OCI-LY7 (cell line): ENCODE measurements around the gene CDK6. TPM values are rescaled to one million over a fixed set of nuclear protein-coding genes. Genes with fewer than 3 reads are reported as not detected.
A peak's percentile ranks its signal among the peaks of the same experiment; 100 is the strongest.

ENCODE experiments used
- BruUV-seq: library from RNA; stranded (reverse); fragments of 400-500 nt; replicated peaks from 2 replicates; lab custom pipeline; 2021; lab: Mats Ljungman, UMichigan
- CTCF ChIA-PET: fragments of 300-600 bp; sonication (Branson Sonifier 250); formaldehyde crosslinking; loops from one replicate; lab custom pipeline; 2022; ENCODE audit warnings: antibody characterized with exemption; ENCODE audit not compliant: unreplicated experiment; lab: Charles Lee
- POLR2A ChIA-PET: fragments of 300-600 bp; sonication (Branson Sonifier 250); formaldehyde crosslinking; loops from one replicate; lab custom pipeline; 2022; ENCODE audit warnings: antibody characterized with exemption; lab: Charles Lee
- DNase-seq: peaks from one replicate; pipeline ENCODE4 v3.0.0-alpha.2; 2015; ENCODE audit warnings: low spot score
- H2AFZ ChIP-seq: fragments of 200-600 bp; sonication (generic), shearing (Covaris generic); 2 replicates; pipeline ENCODE4 v1.6.1; 2014; ENCODE audit warnings: mild to moderate bottlenecking, antibody characterized with exemption, low read length, moderate library complexity
- H3K27ac ChIP-seq: fragments of 200-600 bp; sonication (generic); 2 replicates; pipeline ENCODE4 v1.5.1; 2014; ENCODE audit warnings: mixed run types, low read depth, mild to moderate bottlenecking, moderate library complexity, low read length, inconsistent platforms; ENCODE audit not compliant: poor library complexity, severe bottlenecking
- H3K36me3 ChIP-seq: fragments of 200-600 bp; sonication (generic); 2 replicates; pipeline ENCODE4 v1.6.1; 2014; ENCODE audit warnings: mild to moderate bottlenecking, antibody characterized with exemption, low read length, moderate library complexity, mixed read lengths; ENCODE audit not compliant: insufficient read depth
- H3K4me1 ChIP-seq: fragments of 200-600 bp; sonication (generic); 2 replicates; pipeline ENCODE4 v1.5.1; 2014; ENCODE audit warnings: mild to moderate bottlenecking, low read length; ENCODE audit not compliant: insufficient read depth, poor library complexity, severe bottlenecking
- H3K4me2 ChIP-seq: fragments of 200-600 bp; sonication (generic); 2 replicates; pipeline ENCODE4 v1.6.1; 2014; ENCODE audit warnings: mild to moderate bottlenecking, low read length
- H3K4me3 ChIP-seq: fragments of 200-600 bp; sonication (generic); 2 replicates; pipeline ENCODE4 v1.5.1; 2014; ENCODE audit warnings: mild to moderate bottlenecking, low read depth, low read length; ENCODE audit not compliant: poor library complexity, severe bottlenecking
- H3K79me2 ChIP-seq: fragments of 200-600 bp; sonication (generic); 2 replicates; pipeline ENCODE4 v1.6.1; 2016; ENCODE audit warnings: low read depth, mild to moderate bottlenecking, low read length, moderate library complexity, mixed read lengths; ENCODE audit not compliant: insufficient read depth
- H3K9me2 ChIP-seq: fragments of 200-600 bp; sonication (generic); 2 replicates; pipeline ENCODE4 v1.6.1; 2016; ENCODE audit warnings: mild to moderate bottlenecking, low read length, mixed read lengths; ENCODE audit not compliant: insufficient read depth
- H3K9me3 ChIP-seq: fragments of 200-600 bp; sonication (generic); 2 replicates; pipeline ENCODE4 v1.6.1; 2014; ENCODE audit warnings: mild to moderate bottlenecking, mixed run types, low read length, mixed read lengths
- H4K20me1 ChIP-seq: fragments of 200-600 bp; sonication (generic); 2 replicates; pipeline ENCODE4 v1.6.1; 2014; ENCODE audit warnings: mild to moderate bottlenecking, antibody characterized with exemption, low read length, moderate library complexity, mixed read lengths; ENCODE audit not compliant: insufficient read depth
- EZH2phosphoT487 ChIP-seq: fragments of 200-600 bp; sonication (generic); IDR thresholded peaks from 2 replicates; pipeline ENCODE4 v1.6.1; 2018; ENCODE audit warnings: low read depth, borderline replicate concordance, mild to moderate bottlenecking, mixed run types, antibody characterized with exemption, low read length, moderate library complexity, mixed read lengths
- intact Hi-C: fragments of 100-400 bp; cut with micrococcal nuclease; formaldehyde crosslinking; loops from one replicate; pipeline ENCODE4 v1.10.0; 2022; ENCODE audit not compliant: unreplicated experiment
- total RNA-seq, 2 experiments: library from RNA; depleted of rRNA in 1 of 2; stranded (reverse); fragments of >200 nt in 1 of 2; shearing (Covaris generic) in 1 of 2; gene quantifications; 2 replicates each; pipeline ENCODE4 v1.2.3, GENCODE V29; 2014 to 2022
- TF ChIP-seq, protein P1 (sequence below): fragments of 200-600 bp; sonication (generic); conservative IDR thresholded peaks from 2 replicates; pipeline ENCODE4 v1.5.1; 2014; ENCODE audit warnings: mild to moderate bottlenecking, antibody characterized with exemption, low read length, moderate library complexity, mixed read lengths

The CDK6 gene
- total RNA-seq, 2 experiments from 2014 or later: 35.5 to 44.1 TPM

DNA sequence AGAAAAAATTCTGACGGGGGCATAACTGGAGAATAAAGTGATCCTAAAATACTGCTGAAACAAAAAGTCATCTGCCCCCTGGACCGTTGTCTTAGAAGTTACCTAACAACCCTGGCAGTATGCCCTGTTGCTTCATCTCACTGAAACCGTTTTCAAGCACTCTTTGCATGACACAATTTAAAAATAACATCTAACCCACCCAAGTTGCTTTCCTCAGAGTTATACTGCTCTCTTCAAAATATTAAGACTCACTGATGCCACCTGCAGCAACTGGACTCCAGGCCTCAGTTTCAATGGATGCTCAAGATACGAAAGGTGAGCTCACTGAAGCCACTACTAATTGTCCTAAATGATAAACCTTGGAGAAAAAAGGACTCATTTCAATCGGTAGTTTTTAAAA is 57.4 kb downstream of the CDK6 start:
- CTCF ChIA-PET: no interaction called here
- Histone ChIP-seq H2AFZ (no peak overlapping the region), H3K4me2 (peak overlapping the region; percentile 57), H3K4me3 (peak overlapping the region; percentile 11), H3K9me2 (no peaks in the 10 kb centered on the region), H3K4me1 (peaks cover 26% of the 10 kb centered on the region), H4K20me1 (no peaks in the 10 kb centered on the region), H3K9me3 (peaks cover 7% of the 10 kb centered on the region; the same call in 1 of the 2 replicates), H3K36me3 (peaks cover 23% of the 10 kb centered on the region), H3K79me2 (peaks cover 32% of the 10 kb centered on the region; the same call in 1 of the 2 replicates), H3K27ac (peak overlapping the region; percentile 44)
- intact Hi-C loops: no loop called here
- peak; percentile 41 for DNase-seq
- no TSS peak for BruUV-seq
- TF ChIP-seq, protein P1, sequence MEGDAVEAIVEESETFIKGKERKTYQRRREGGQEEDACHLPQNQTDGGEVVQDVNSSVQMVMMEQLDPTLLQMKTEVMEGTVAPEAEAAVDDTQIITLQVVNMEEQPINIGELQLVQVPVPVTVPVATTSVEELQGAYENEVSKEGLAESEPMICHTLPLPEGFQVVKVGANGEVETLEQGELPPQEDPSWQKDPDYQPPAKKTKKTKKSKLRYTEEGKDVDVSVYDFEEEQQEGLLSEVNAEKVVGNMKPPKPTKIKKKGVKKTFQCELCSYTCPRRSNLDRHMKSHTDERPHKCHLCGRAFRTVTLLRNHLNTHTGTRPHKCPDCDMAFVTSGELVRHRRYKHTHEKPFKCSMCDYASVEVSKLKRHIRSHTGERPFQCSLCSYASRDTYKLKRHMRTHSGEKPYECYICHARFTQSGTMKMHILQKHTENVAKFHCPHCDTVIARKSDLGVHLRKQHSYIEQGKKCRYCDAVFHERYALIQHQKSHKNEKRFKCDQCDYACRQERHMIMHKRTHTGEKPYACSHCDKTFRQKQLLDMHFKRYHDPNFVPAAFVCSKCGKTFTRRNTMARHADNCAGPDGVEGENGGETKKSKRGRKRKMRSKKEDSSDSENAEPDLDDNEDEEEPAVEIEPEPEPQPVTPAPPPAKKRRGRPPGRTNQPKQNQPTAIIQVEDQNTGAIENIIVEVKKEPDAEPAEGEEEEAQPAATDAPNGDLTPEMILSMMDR: peak; percentile 41; the same call in 1 of the 2 replicates
- no peak for TF ChIP-seq EZH2phosphoT487
- POLR2A ChIA-PET: interaction anchor here (0.6 kb wide), 1 partner anchor 499 kb away, joined by 3 read pairs; no protein-coding TSS in a partner anchor

DNA sequence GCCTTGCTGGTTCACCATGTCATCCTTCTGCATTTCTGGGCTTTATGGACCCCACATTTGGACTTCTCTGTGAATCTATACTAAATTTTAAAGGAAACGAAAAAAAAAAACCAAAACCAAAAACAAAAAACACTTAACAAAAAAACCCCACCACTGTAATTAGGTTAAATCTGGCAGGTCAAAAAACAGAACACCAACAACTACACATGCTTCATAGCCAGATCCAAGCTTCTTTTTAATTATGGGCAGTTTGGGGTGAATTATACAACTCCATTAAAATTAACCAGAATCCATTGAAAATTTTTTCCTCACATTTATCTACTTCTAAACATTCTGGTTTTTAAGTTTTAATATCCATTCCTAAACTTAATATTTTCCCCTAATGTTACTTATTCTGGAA is 58.4 kb downstream of the CDK6 start:
- POLR2A ChIA-PET: interaction anchor here (0.7 to 1.6 kb wide), 2 partner anchors 17 to 1188 kb away, joined by 3 to 4 read pairs; no protein-coding TSS in a partner anchor
- CTCF ChIA-PET: no interaction called here
- no peak for TF ChIP-seq EZH2phosphoT487
- TF ChIP-seq, protein P1: no peak

DNA sequence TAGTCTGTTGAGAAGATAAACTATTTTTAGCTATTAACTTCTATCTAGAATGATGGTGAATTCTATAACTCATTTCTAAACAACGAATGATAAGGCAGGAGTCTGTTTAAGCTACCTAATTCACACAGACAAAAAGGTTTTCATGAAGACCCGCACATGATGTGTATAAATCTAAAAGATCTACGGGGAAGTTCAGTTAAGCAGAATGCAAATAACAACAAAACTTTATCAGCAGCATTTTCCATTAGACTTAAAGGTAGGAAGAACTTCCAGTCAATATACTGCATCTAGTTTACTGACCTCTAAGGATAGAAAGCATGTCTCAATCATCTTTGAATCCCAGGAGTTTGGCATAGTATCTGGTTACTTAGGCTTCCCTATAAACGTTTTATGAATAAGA is 62.6 kb downstream of the CDK6 start:
- Histone ChIP-seq H3K79me2 (peaks cover 10% of the 10 kb centered on the region; the same call in 1 of the 2 replicates), H3K4me1 (peaks cover 12% of the 10 kb centered on the region), H3K27ac (no peak overlapping the region), H3K9me3 (peaks cover 7% of the 10 kb centered on the region; the same call in 1 of the 2 replicates), H2AFZ (no peak overlapping the region), H3K4me3 (no peak overlapping the region), H3K36me3 (peaks cover 43% of the 10 kb centered on the region), H3K9me2 (no peaks in the 10 kb centered on the region), H4K20me1 (no peaks in the 10 kb centered on the region), H3K4me2 (no peak overlapping the region)
- no peak for DNase-seq
- BruUV-seq: no TSS peak
- ChIA-PET POLR2A (interaction anchor here (0.7 to 1.9 kb wide), 2 partner anchors 9 to 115 kb away, joined by 3 to 9 read pairs; no protein-coding TSS in a partner anchor), CTCF (no interaction called here)
- intact Hi-C loops: no loop called here
- TF ChIP-seq, protein P1: no peak
- TF ChIP-seq EZH2phosphoT487: no peak

More for the DNA sequence above, 58.4 kb downstream of the CDK6 start:
- Histone ChIP-seq H3K4me1 (peaks cover 26% of the 10 kb centered on the region), H4K20me1 (no peaks in the 10 kb centered on the region), H2AFZ (no peak overlapping the region), H3K27ac (no peak overlapping the region), H3K79me2 (peaks cover 30% of the 10 kb centered on the region; the same call in 1 of the 2 replicates), H3K9me2 (no peaks in the 10 kb centered on the region), H3K4me3 (no peak overlapping the region), H3K36me3 (peaks cover 28% of the 10 kb centered on the region), H3K9me3 (peaks cover 7% of the 10 kb centered on the region; the same call in 1 of the 2 replicates), H3K4me2 (no peak overlapping the region)
- intact Hi-C loops: no loop called here
- no peak for DNase-seq
- BruUV-seq: no TSS peak
